Loucy (cell line): ENCODE data around the gene UBTD2.

Source experiments
- H2AFZ ChIP-seq: fragments of 200-600 bp; sonication (generic); 2 replicates; pipeline ENCODE4 v1.6.0; 2016; ENCODE audit warnings: antibody characterized with exemption, mild to moderate bottlenecking, low read length, moderate library complexity
- H3F3A ChIP-seq: fragments of 200-600 bp; 2 replicates; pipeline ENCODE4 v1.6.0; 2016; ENCODE audit warnings: antibody characterized with exemption, low read depth, mild to moderate bottlenecking
- H3K27me3 ChIP-seq: fragments of 200-600 bp; sonication (generic); 2 replicates; pipeline ENCODE4 v1.6.1; 2014; ENCODE audit warnings: low read length, mild to moderate bottlenecking; ENCODE audit not compliant: insufficient read depth, poor library complexity, severe bottlenecking
- H3K36me3 ChIP-seq: fragments of 200-600 bp; sonication (generic); 2 replicates; pipeline ENCODE4 v1.6.1; 2016; ENCODE audit warnings: low read length; ENCODE audit not compliant: insufficient read depth
- H3K4me1 ChIP-seq: fragments of 200-600 bp; sonication (generic); 2 replicates; pipeline ENCODE4 v1.5.1; 2014; ENCODE audit warnings: low read length, mild to moderate bottlenecking; ENCODE audit not compliant: insufficient read depth, poor library complexity, severe bottlenecking
- H3K4me2 ChIP-seq: fragments of 200-600 bp; sonication (generic); 2 replicates; pipeline ENCODE4 v1.6.0; 2014; ENCODE audit warnings: antibody characterized with exemption, low read length, low read depth, mild to moderate bottlenecking; ENCODE audit not compliant: poor library complexity, severe bottlenecking
- H3K4me3 ChIP-seq: fragments of 200-600 bp; sonication (generic); 2 replicates; pipeline ENCODE4 v1.5.1; 2014; ENCODE audit warnings: low read length, mild to moderate bottlenecking, mixed read lengths; ENCODE audit not compliant: poor library complexity, severe bottlenecking
- H3K79me2 ChIP-seq: fragments of 200-600 bp; sonication (generic); 2 replicates; pipeline ENCODE4 v1.6.1; 2014; ENCODE audit warnings: low read length; ENCODE audit not compliant: insufficient read depth
- H3K9ac ChIP-seq: fragments of 200-600 bp; sonication (generic); 2 replicates; pipeline ENCODE4 v1.6.0; 2014; ENCODE audit warnings: mild to moderate bottlenecking, low read depth, low read length, moderate library complexity; ENCODE audit not compliant: poor library complexity, severe bottlenecking
- H3K9me2 ChIP-seq: fragments of 200-600 bp; sonication (generic); replicated peaks from 2 replicates; pipeline ENCODE4 v1.6.1; 2016; ENCODE audit warnings: low read depth, low read length, mixed read lengths
- H3K9me3 ChIP-seq: fragments of 200-600 bp; sonication (generic); 2 replicates; pipeline ENCODE4 v1.6.1; 2014; ENCODE audit warnings: mild to moderate bottlenecking, antibody characterized with exemption, low read length, low read depth; ENCODE audit not compliant: insufficient read depth
- H4K20me1 ChIP-seq: fragments of 200-600 bp; sonication (generic); 2 replicates; pipeline ENCODE4 v1.6.0; 2014; ENCODE audit warnings: antibody characterized with exemption, low read length, mild to moderate bottlenecking; ENCODE audit not compliant: insufficient read depth, poor library complexity, severe bottlenecking
- CTCF ChIP-seq: fragments of 200-600 bp; sonication (generic); conservative IDR thresholded peaks from 2 replicates; pipeline ENCODE4 v1.5.1; 2014; ENCODE audit warnings: mild to moderate bottlenecking, antibody characterized with exemption, low read length
- EZH2phosphoT487 ChIP-seq: fragments of 200-600 bp; IDR thresholded peaks from 2 replicates; pipeline ENCODE4 v1.6.1; 2018; ENCODE audit warnings: antibody characterized with exemption, mild to moderate bottlenecking, moderate library complexity, borderline replicate concordance

UBTD2 gene

GRCh38 chr5:172170251-172170701 lies 113.3 kb downstream of the UBTD2 start:
- Histone ChIP-seq H3K4me2 (no peak overlapping the region), H3K36me3 (peaks cover 6% of the 10 kb centered on the region; the same call in 1 of the 2 replicates), H3F3A (no peaks in the 10 kb centered on the region), H3K9me2 (no peaks in the 10 kb centered on the region), H3K4me3 (no peak overlapping the region), H3K79me2 (peaks cover 91% of the 10 kb centered on the region), H3K27me3 (no peaks in the 10 kb centered on the region), H3K4me1 (peaks cover 12% of the 10 kb centered on the region), H4K20me1 (peaks cover 23% of the 10 kb centered on the region), H3K9ac (no peak overlapping the region), H3K9me3 (no peaks in the 10 kb centered on the region), H2AFZ (no peak overlapping the region)
- TF ChIP-seq EZH2phosphoT487, result no peak
- TF ChIP-seq CTCF, result no peak

- TF ChIP-seq CTCF (no peak), EZH2phosphoT487 (no peak)
- no peaks in the 10 kb centered on the region for H3K27me3 ChIP-seq
- no peak overlapping the region for H3K9ac ChIP-seq
- no peak overlapping the region for H2AFZ ChIP-seq
- H3F3A ChIP-seq, result no peaks in the 10 kb centered on the region
- peaks cover 32% of the 10 kb centered on the region for H4K20me1 ChIP-seq
- no peak overlapping the region for H3K4me3 ChIP-seq
- H3K4me2 ChIP-seq, result no peak overlapping the region
- peaks cover 12% of the 10 kb centered on the region for H3K4me1 ChIP-seq
- H3K36me3 ChIP-seq, result peaks cover 6% of the 10 kb centered on the region; the same call in 1 of the 2 replicates
- no peaks in the 10 kb centered on the region for H3K9me3 ChIP-seq
- no peaks in the 10 kb centered on the region for H3K9me2 ChIP-seq
- peaks cover 93% of the 10 kb centered on the region for H3K79me2 ChIP-seq
Observed at GRCh38 chr5:172169216-172169615, 114.3 kb downstream of the UBTD2 start.

GRCh38 chr5:172168311-172168710 lies 115.3 kb downstream of the UBTD2 start:
- H4K20me1 ChIP-seq, result peaks cover 35% of the 10 kb centered on the region
- H2AFZ ChIP-seq, result no peak overlapping the region
- H3K36me3 ChIP-seq, result peaks cover 6% of the 10 kb centered on the region; the same call in 1 of the 2 replicates
- peaks cover 90% of the 10 kb centered on the region for H3K79me2 ChIP-seq
- peaks cover 4% of the 10 kb centered on the region for H3K4me1 ChIP-seq
- no peak overlapping the region for H3K9ac ChIP-seq
- H3K27me3 ChIP-seq, result no peaks in the 10 kb centered on the region
- TF ChIP-seq CTCF (no peak), EZH2phosphoT487 (no peak)
- no peaks in the 10 kb centered on the region for H3F3A ChIP-seq
- H3K9me3 ChIP-seq, result no peaks in the 10 kb centered on the region
- no peaks in the 10 kb centered on the region for H3K9me2 ChIP-seq
- H3K4me2 ChIP-seq, result no peak overlapping the region
- H3K4me3 ChIP-seq, result no peak overlapping the region
